Type B pancreatic cell (in vitro differentiated cells): Measurements from ENCODE around the gene NCOA1. TPM values are rescaled to one million over a fixed set of nuclear protein-coding genes. Genes with fewer than 3 reads are reported as not detected.

Source experiments
- DNase-seq: peaks from one replicate; pipeline ENCODE4 v3.0.0; 2021; ENCODE audit warnings: mixed read lengths; ENCODE audit not compliant: unreplicated experiment; ENCODE audit errors: extremely low spot score
- H3K27ac Mint-ChIP-seq: 2 replicates; pipeline ENCODE4 v1.8.0; 2021; ENCODE audit warnings: mild to moderate bottlenecking, mixed read lengths
- H3K27me3 Mint-ChIP-seq: 2 replicates; pipeline ENCODE4 v1.8.0; 2021; ENCODE audit warnings: mixed read lengths
- H3K36me3 Mint-ChIP-seq: 2 replicates; pipeline ENCODE4 v1.8.0; 2021; ENCODE audit warnings: mixed read lengths
- H3K4me1 Mint-ChIP-seq: one replicate; pipeline ENCODE4 v1.8.0; 2021; ENCODE audit warnings: mixed read lengths; ENCODE audit not compliant: unreplicated experiment
- H3K4me3 Mint-ChIP-seq: 2 replicates; pipeline ENCODE4 v1.8.0; 2021; ENCODE audit warnings: mild to moderate bottlenecking, mixed read lengths
- H3K9me3 Mint-ChIP-seq: 2 replicates; pipeline ENCODE4 v1.8.0; 2021; ENCODE audit warnings: mixed read lengths
- total RNA-seq: library from RNA; stranded (reverse); gene quantifications from 2 replicates; pipeline ENCODE4 v1.2.1, GENCODE V29; 2021; ENCODE audit warnings: low replicate concordance
- TF ChIP-seq, protein P1 (sequence below): fragments of 200-600 bp; sonication (generic); conservative IDR thresholded peaks from 2 replicates; pipeline ENCODE4 v1.5.0; 2021; ENCODE audit warnings: antibody characterized with exemption, mild to moderate bottlenecking

NCOA1 gene
- total RNA-seq, 1 donor from 2014 or later: 23.8 TPM

DNA sequence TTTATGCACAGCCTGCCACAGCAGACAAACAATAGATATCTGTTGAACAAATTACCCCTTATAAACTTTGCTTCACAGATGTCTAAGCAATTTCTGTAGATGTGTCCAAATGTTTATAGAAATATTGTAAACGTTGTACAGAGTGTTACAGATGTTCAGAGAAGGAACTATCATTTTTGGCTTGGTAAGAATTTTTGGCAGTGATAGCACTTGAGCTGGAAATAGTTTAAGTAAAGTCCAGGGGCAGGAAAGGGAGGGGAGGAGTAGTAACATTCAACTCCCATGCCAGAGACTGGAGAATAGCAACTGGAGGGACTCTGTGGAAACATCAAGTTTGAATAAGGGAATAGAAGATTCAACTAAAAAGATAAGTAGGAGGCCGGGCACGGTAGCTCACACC lies 297.8 kb downstream of the NCOA1 start:
- Mint-ChIP-seq H3K27me3 (no peaks in the 10 kb centered on the region), H3K9me3 (no peaks in the 10 kb centered on the region), H3K4me3 (no peak overlapping the region), H3K36me3 (no peaks in the 10 kb centered on the region), H3K4me1 (peaks cover 14% of the 10 kb centered on the region), H3K27ac (no peak overlapping the region)
- no peak for DNase-seq
- TF ChIP-seq, protein P1, sequence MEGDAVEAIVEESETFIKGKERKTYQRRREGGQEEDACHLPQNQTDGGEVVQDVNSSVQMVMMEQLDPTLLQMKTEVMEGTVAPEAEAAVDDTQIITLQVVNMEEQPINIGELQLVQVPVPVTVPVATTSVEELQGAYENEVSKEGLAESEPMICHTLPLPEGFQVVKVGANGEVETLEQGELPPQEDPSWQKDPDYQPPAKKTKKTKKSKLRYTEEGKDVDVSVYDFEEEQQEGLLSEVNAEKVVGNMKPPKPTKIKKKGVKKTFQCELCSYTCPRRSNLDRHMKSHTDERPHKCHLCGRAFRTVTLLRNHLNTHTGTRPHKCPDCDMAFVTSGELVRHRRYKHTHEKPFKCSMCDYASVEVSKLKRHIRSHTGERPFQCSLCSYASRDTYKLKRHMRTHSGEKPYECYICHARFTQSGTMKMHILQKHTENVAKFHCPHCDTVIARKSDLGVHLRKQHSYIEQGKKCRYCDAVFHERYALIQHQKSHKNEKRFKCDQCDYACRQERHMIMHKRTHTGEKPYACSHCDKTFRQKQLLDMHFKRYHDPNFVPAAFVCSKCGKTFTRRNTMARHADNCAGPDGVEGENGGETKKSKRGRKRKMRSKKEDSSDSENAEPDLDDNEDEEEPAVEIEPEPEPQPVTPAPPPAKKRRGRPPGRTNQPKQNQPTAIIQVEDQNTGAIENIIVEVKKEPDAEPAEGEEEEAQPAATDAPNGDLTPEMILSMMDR: no peak

DNA sequence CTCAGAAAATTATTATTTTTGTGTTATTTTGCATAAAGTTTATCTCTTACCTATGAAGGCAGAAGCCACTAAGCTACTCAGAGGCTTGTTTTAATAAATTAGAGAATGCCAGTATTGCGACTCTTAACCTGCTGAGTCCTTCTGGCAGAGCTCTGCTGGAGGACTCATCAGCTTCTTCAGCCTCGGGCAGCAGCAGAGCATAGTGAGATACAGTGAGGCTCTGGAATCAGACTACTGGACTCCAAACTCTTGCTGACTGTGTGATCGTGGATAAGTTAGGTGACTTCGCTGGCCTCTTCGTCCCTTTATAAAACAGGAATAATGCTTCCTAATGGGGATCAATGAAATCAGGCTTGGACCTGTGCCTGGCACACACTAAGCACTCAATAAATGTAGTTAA lies 300.4 kb downstream of the NCOA1 start:
- DNase-seq: no peak
- no peak overlapping the region for H3K4me3 Mint-ChIP-seq
- peak overlapping the region; percentile 41 for H3K27ac Mint-ChIP-seq

DNA sequence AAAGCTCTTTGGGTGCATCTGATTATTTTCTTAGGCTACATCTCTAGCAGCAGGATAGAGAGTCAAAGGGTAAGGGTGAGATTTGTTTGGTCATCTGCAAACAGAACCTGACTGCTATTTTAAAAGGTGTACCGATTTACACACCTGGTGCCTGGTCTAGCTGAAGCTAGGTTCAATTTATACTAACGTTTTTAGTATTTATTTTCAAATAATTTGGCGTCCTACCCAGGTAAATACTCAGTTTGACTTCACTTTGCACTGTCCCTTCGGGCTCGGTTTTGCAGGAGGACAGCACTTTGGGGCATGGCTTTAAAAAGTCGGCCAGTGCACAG lies 301.5 kb downstream of the NCOA1 start:
- Mint-ChIP-seq H3K4me1 (peaks cover 20% of the 10 kb centered on the region), H3K27ac (peak overlapping the region; percentile 100), H3K36me3 (peaks cover 11% of the 10 kb centered on the region), H3K4me3 (peak overlapping the region; percentile 99), H3K9me3 (no peaks in the 10 kb centered on the region), H3K27me3 (no peaks in the 10 kb centered on the region)
- no peak for DNase-seq
- TF ChIP-seq, protein P1: no peak

More for the DNA sequence above, 300.4 kb downstream of the NCOA1 start:
- TF ChIP-seq, protein P1: no peak
- H3K36me3 Mint-ChIP-seq: peaks cover under 1% of the 10 kb centered on the region
- peaks cover 20% of the 10 kb centered on the region for H3K4me1 Mint-ChIP-seq
- no peaks in the 10 kb centered on the region for H3K9me3 Mint-ChIP-seq
- no peaks in the 10 kb centered on the region for H3K27me3 Mint-ChIP-seq

DNA sequence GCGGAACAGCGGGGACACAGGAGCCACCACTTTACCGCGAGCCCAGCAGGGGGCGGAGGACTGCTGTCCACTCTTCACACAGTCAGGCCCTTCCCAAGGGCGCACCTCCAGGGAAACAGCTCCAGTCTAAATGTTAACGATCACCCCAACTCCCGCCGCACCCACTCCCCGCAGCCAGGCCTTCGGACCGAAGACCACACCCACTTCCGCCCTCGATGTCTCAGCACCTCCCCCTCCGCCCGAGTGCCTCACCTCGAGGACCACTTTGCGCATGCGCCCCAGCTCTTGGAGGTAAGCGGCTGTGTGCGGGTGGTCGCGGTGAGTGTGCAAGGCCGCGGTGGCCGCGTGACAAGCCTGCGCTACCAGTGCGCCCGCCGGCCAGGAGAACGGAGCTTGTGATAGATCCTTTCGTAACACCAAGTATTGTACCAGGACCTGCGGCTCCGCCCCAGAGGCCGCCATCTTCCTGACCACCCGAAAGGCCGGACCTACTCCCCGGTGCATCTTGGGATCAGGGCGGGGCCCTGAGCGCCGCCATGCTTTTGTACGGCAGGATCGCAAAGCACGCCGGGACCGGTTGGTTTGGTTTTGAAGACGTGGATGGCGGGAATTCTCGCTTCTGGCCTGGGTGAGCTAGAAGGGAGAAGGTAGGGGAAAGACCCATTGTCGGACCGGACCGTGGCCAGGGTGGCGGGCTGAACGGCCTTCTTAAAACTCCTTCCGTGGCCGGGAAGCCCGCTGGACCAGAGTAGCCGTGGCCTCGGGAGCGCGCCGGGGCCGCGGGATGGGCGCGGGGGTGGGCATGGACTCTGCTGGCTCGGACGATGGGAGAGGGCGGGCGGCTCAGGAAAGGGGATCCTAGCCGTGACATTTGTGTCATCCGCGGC lies 302.1 kb downstream of the NCOA1 start, which contains the start of the genes CENPO and PTRHD1:
Gene CENPO (plus strand): TSS at position 552 of the 887 bp plus-strand sequence. CDS start 495 bp downstream, outside the sequence.
Gene PTRHD1 (minus strand): TSS at position 518 of the 887 bp plus-strand sequence. CDS start 14 bp downstream, at position 504.
- no peaks in the 10 kb centered on the region for H3K9me3 Mint-ChIP-seq
- H3K36me3 Mint-ChIP-seq: peaks cover 17% of the 10 kb centered on the region

DNA sequence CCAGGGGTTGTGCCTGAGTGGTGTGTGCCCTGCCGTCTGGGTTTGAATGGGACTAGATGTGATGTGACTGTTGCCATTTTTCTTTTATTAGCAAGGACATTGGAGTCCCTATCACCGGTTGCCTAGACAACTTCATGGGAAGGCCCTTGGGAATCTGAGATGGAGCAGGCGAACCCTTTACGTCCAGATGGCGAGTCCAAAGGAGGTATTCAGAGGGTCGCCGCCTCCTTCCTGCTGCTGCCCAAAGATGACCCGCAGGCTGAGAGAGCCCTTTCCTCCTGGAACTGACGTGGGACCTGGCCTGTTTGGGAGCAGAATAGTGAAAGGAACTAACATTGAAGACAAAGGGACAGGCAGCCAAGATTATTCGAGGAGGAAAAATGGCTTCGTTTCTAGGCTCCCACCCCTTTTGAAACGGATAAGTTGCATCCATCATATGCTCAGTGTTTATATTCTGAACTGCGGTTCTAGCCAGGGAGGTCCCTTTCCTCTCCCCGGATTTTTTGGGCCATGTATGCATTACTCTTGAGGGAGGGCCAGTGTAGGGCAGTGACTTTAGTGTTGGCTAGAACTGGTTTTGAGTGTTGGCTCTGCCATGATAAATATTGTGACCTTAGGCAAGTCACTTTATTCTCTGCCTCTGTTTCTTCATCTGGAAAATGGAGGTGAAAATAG lies 302.8 kb downstream of the NCOA1 start:
- Mint-ChIP-seq H3K27ac (peak overlapping the region; percentile 100), H3K4me3 (peak overlapping the region; percentile 99), H3K9me3 (no peaks in the 10 kb centered on the region), H3K36me3 (peaks cover 24% of the 10 kb centered on the region), H3K27me3 (no peaks in the 10 kb centered on the region), H3K4me1 (peaks cover 20% of the 10 kb centered on the region)
- TF ChIP-seq, protein P1: no peak
- no peak for DNase-seq

More for the DNA sequence above, 302.1 kb downstream of the NCOA1 start, which contains the start of the genes CENPO and PTRHD1:
- Mint-ChIP-seq H3K4me3 (peak within 1 kb of the TSS; percentile 99), H3K27ac (peak within 1 kb of the TSS; percentile 100), H3K4me1 (peaks cover 20% of the 10 kb centered on the region), H3K27me3 (no peaks in the 10 kb centered on the region)
- DNase-seq: peak; percentile 95
- TF ChIP-seq, protein P1: peak; percentile 75
